GM18873 (cell line): ENCODE data around the gene ZDHHC24.

Experiments
- ATAC-seq: cut with Tn5 transposase; IDR thresholded peaks from one replicate; pipeline ENCODE4 v1.9.1; 2021; ENCODE audit warnings: mild to moderate bottlenecking, moderate library complexity, moderate number of reproducible peaks; ENCODE audit not compliant: unreplicated experiment, low FRiP score

The ZDHHC24 gene

GRCh38 chr11:66475349-66476172, 70.3 kb downstream of the ZDHHC24 start:
- ATAC-seq, result no peak

GRCh38 chr11:66473608-66474515, 72.0 kb downstream of the ZDHHC24 start:
- no peak for ATAC-seq

GRCh38 chr11:66473167-66473566, 72.7 kb downstream of the ZDHHC24 start:
- no peak for ATAC-seq

GRCh38 chr11:66472054-66472453, 73.8 kb downstream of the ZDHHC24 start:
- ATAC-seq, result no peak

GRCh38 chr11:66471142-66471541, 74.7 kb downstream of the ZDHHC24 start:
- ATAC-seq, result no peak
